ENCODE data around the gene NEK1. TPM values are rescaled to one million over a fixed set of nuclear protein-coding genes. Genes with fewer than 3 reads are reported as not detected.
"Not testable (repeated sequence)": the region's sequence is repeated elsewhere in the genome, so short reads cannot be mapped to it uniquely, and the experiment has no call there.

NEK1 gene
- polyA plus RNA-seq, 4 donors = 2.7 to 8.1 (median 3.6) TPM

DNA sequence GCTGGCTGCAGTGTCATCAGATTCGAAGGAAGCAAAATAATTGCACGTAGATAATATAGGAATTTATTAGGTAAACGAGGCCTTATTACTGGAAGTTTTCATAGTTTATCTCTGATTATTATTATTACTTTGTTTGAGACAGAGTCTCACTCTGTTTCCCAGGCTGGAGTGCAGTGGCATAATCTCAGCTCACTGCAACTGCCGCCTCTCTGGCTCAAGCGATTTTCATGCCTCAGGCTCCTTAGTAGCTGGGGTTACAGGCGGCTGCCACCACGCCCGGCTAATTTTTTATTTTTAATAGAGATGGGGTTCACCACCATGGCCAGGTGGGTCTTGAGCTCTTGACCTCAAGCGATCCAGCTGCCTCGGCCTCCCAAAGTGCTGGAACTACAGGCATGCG, 20.5 kb upstream of the NEK1 start:
- H3K27ac ChIP-seq (ENCODE audit: low read depth in 1 of 3, low read length in 2 of 3) = no peak overlapping the region
- H3K27me3 ChIP-seq (ENCODE audit: control insufficient read depth in 3 of 3, insufficient read depth in 3 of 3, low read length in 3 of 3) = no peaks in the 10 kb centered on the region
- 84 to 87% (median 86%) methylated on average over 11 of the region's 11 CpGs for WGBS, 3 donors
- DNase-seq (no peak), FAIRE-seq (no peak)
- H3K4me3 ChIP-seq (ENCODE audit: low read depth in 1 of 3, low read length in 3 of 3) = no peak overlapping the region
- H3K4me1 ChIP-seq (ENCODE audit: control insufficient read depth in 3 of 3, insufficient read depth in 2 of 3, low read depth in 1 of 3, low read length in 2 of 3) = peaks cover 0 to 5% (median 0%) of the 10 kb centered on the region in 3 donors
- no peaks in the 10 kb centered on the region for H3K9me3 ChIP-seq (ENCODE audit: control insufficient read depth in 2 of 2, insufficient read depth in 1 of 2, low read depth in 1 of 2, low read length in 1 of 2)
- peaks cover 0 to 4% (median 0%) of the 10 kb centered on the region in 3 donors for H3K36me3 ChIP-seq (ENCODE audit: control insufficient read depth in 3 of 3, insufficient read depth in 2 of 3, low read depth in 1 of 3, low read length in 3 of 3)

DNA sequence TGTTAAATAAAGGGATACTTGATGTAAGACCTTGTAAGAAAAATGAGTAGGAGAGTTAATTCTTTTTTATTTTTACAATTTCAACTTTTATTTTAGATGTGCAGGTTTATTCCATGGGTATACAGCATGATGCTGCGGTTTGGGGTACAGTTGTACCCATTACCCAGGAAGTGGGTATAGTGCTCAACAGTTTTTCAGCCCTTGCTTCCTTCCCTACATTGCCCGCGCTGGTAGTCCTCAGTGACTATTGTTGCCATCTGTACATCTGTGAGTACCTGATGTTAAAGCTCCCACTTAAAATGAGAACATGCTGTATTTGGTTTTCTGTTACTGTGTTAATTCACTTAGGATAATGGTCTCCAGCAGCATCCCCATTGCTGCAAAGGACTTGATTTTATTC, 17.7 kb upstream of the NEK1 start:
- H3K27me3 ChIP-seq (ENCODE audit: control insufficient read depth in 3 of 3, insufficient read depth in 3 of 3, low read length in 3 of 3) = no peaks in the 10 kb centered on the region
- no peak overlapping the region for H3K27ac ChIP-seq (ENCODE audit: low read depth in 1 of 3, low read length in 2 of 3)
- 96 to 99% (median 98%) methylated on average over 3 of the region's 3 CpGs for WGBS, 3 donors
- H3K9me3 ChIP-seq (ENCODE audit: control insufficient read depth in 2 of 2, insufficient read depth in 1 of 2, low read depth in 1 of 2, low read length in 1 of 2) = no peaks in the 10 kb centered on the region
- FAIRE-seq (no peak), DNase-seq (no peak)
- H3K36me3 ChIP-seq (ENCODE audit: control insufficient read depth in 3 of 3, insufficient read depth in 2 of 3, low read depth in 1 of 3, low read length in 3 of 3) = peaks cover 0 to 8% (median 0%) of the 10 kb centered on the region in 3 donors
- H3K4me1 ChIP-seq (ENCODE audit: control insufficient read depth in 3 of 3, insufficient read depth in 2 of 3, low read depth in 1 of 3, low read length in 2 of 3) = peaks cover 0 to 5% (median 1%) of the 10 kb centered on the region in 3 donors
- H3K4me3 ChIP-seq (ENCODE audit: low read depth in 1 of 3, low read length in 3 of 3) = no peak overlapping the region

DNA sequence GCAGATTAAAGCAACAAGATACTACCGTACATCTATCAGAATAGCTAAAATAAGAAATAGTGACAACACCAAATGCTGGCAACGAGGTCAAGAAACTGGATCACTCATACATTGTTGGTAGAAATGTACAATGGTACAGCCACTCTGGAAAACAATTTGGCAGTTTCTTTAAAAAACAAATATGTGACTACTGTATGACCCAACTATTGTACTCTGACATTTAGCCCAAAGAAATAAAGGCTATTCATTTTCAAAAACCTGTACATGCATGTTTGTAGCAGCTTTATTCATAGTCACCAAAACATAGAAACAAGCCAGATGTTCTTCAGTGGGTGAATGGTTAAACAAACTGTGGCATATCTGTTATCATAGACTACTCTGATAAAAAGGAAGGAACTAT, 16.2 kb upstream of the NEK1 start:
- no peak for FAIRE-seq
- no peaks in the 10 kb centered on the region for H3K27me3 ChIP-seq (ENCODE audit: control insufficient read depth in 3 of 3, insufficient read depth in 3 of 3, low read length in 3 of 3)
- no peak overlapping the region for H3K4me3 ChIP-seq (ENCODE audit: low read depth in 1 of 3, low read length in 3 of 3)
- H3K9me3 ChIP-seq (ENCODE audit: control insufficient read depth in 2 of 2, insufficient read depth in 1 of 2, low read depth in 1 of 2, low read length in 1 of 2) = no peaks in the 10 kb centered on the region
- no peak overlapping the region for H3K27ac ChIP-seq (ENCODE audit: low read depth in 1 of 3, low read length in 2 of 3)
- H3K4me1 ChIP-seq (ENCODE audit: control insufficient read depth in 3 of 3, insufficient read depth in 2 of 3, low read depth in 1 of 3, low read length in 2 of 3) = peaks cover 0 to 1% (median 0%) of the 10 kb centered on the region in 3 donors
- WGBS, 3 donors = 85 to 93% (median 93%) methylated on average over 2 of the region's 2 CpGs
- DNase-seq = no peak
- H3K36me3 ChIP-seq (ENCODE audit: control insufficient read depth in 3 of 3, insufficient read depth in 2 of 3, low read depth in 1 of 3, low read length in 3 of 3) = peaks cover 0 to 8% (median 0%) of the 10 kb centered on the region in 3 donors

DNA sequence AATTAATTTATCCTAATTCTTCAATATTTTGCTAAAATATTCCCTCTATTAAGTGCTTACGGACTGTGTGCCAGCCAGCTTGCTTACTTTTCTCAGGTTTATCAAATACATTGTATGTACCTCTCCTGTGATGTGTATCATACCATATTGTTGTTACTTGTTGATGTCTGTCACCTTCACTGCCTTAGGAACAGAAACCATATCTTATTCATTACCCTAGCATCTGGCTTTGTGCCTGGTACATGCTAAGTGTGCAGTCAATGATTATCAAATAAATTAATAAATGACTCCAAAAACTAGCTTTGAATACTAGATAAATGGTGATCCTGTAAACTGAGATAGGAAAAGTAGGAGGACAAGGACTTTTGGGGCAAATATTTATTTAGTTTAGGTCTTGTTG, 14.9 kb upstream of the NEK1 start:
- H3K27me3 ChIP-seq (ENCODE audit: control insufficient read depth in 3 of 3, insufficient read depth in 3 of 3, low read length in 3 of 3) = no peaks in the 10 kb centered on the region
- FAIRE-seq = peak; percentile 72
- no peaks in the 10 kb centered on the region for H3K9me3 ChIP-seq (ENCODE audit: control insufficient read depth in 2 of 2, insufficient read depth in 1 of 2, low read depth in 1 of 2, low read length in 1 of 2)
- peaks cover 0 to 6% (median 0%) of the 10 kb centered on the region in 3 donors for H3K36me3 ChIP-seq (ENCODE audit: control insufficient read depth in 3 of 3, insufficient read depth in 2 of 3, low read depth in 1 of 3, low read length in 3 of 3)
- WGBS, 3 donors = 44 to 83% (median 76%) methylated on average over 1 of the region's 1 CpG
- peaks cover 0 to 2% (median 1%) of the 10 kb centered on the region in 3 donors for H3K4me1 ChIP-seq (ENCODE audit: control insufficient read depth in 3 of 3, insufficient read depth in 2 of 3, low read depth in 1 of 3, low read length in 2 of 3)
- H3K4me3 ChIP-seq (ENCODE audit: low read depth in 1 of 3, low read length in 3 of 3) = no peak overlapping the region
- no peak overlapping the region for H3K27ac ChIP-seq (ENCODE audit: low read depth in 1 of 3, low read length in 2 of 3)
- DNase-seq = peak in 1 of 2 donors; percentile 54

DNA sequence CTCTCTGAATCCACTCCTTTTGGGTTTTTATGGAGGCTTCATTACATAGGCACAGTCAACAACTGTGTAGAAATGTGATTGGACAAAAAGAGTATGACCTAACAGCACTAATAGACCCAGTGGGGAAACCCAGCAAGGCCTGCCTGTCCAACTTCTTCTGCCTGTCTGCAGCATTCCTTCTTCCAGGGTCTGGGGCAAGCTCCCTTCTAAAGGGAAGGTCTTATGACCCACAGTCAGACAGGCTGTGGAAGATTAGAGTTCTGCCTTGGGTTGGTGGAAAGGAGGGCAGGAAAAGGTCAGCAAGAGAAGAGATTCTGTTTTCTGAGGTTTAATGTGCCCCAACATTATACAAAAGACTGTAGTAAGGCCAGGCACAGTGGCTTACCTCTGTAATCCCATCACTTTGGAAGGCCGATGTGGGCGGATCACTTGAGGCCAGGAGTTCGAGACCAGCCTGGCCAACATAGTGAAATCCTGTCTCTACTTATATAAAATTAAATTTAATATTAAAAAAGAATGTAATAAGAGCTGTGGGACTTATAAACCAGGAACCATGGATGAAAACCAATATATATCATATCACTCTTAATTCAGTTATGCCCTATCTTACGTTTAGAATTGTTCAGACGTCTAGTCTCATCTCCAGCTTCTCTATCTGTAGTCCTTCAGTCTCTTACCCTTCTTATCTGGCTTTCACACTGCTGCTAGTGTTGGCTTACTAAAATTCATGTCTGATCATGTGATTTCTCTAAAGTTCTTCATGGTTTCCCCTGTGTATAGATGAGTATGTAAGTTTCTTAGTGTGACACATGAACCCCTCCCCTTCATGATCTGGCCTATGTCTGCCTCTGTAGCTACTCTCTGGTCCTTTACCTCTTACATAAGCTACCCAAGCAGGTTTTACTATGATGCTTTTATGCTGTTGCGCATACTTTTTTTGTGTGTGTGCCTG, 14.2 kb upstream of the NEK1 start:
- DNase-seq (no peak), FAIRE-seq (no peak)
- 90 to 95% (median 92%) methylated on average over 6 of the region's 6 CpGs for WGBS, 3 donors
- no peak overlapping the region for H3K4me3 ChIP-seq (ENCODE audit: low read depth in 1 of 3, low read length in 3 of 3)
- no peaks in the 10 kb centered on the region for H3K27me3 ChIP-seq (ENCODE audit: control insufficient read depth in 3 of 3, insufficient read depth in 3 of 3, low read length in 3 of 3)
- H3K36me3 ChIP-seq (ENCODE audit: control insufficient read depth in 3 of 3, insufficient read depth in 2 of 3, low read depth in 1 of 3, low read length in 3 of 3) = peaks cover 0 to 6% (median 0%) of the 10 kb centered on the region in 3 donors
- no peak overlapping the region for H3K27ac ChIP-seq (ENCODE audit: low read depth in 1 of 3, low read length in 2 of 3)
- H3K4me1 ChIP-seq (ENCODE audit: control insufficient read depth in 3 of 3, insufficient read depth in 2 of 3, low read depth in 1 of 3, low read length in 2 of 3) = peaks cover 0 to 7% (median 1%) of the 10 kb centered on the region in 3 donors
- no peaks in the 10 kb centered on the region for H3K9me3 ChIP-seq (ENCODE audit: control insufficient read depth in 2 of 2, insufficient read depth in 1 of 2, low read depth in 1 of 2, low read length in 1 of 2)

DNA sequence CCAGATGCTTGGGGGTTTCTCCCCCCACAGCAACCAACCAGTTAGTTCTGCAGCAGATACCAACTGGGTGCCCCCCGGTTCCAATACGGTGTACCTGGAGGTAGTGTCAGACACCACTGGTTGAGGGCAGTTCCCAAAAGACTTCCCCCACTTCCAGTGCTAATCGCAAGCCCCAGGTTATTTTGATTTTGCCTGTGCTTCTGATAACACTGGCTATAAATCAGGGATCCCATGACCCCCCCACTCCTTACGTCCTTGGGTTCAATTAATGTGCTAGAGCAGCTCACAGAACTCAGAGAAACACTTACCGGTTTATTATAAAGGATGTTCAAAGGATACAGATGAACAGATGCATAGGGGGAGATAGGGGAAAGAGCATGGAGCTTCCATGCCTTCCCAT, 13.5 kb upstream of the NEK1 start:
- Histone ChIP-seq H3K9me3 (ENCODE audit: control insufficient read depth in 2 of 2, insufficient read depth in 1 of 2, low read depth in 1 of 2, low read length in 1 of 2) (no peaks in the 10 kb centered on the region), H3K27me3 (ENCODE audit: control insufficient read depth in 3 of 3, insufficient read depth in 3 of 3, low read length in 3 of 3) (no peaks in the 10 kb centered on the region), H3K36me3 (ENCODE audit: control insufficient read depth in 3 of 3, insufficient read depth in 2 of 3, low read depth in 1 of 3, low read length in 3 of 3) (peaks cover 0 to 6% (median 0%) of the 10 kb centered on the region in 3 donors), H3K4me1 (ENCODE audit: control insufficient read depth in 3 of 3, insufficient read depth in 2 of 3, low read depth in 1 of 3, low read length in 2 of 3) (peaks cover 0 to 7% (median 1%) of the 10 kb centered on the region in 3 donors), H3K4me3 (ENCODE audit: low read depth in 1 of 3, low read length in 3 of 3) (no peak overlapping the region), H3K27ac (ENCODE audit: low read depth in 1 of 3, low read length in 2 of 3) (no peak overlapping the region)
- DNase-seq (no peak), FAIRE-seq (no peak)
- WGBS, 3 donors = 76 to 89% (median 88%) methylated on average over 5 of the region's 5 CpGs

DNA sequence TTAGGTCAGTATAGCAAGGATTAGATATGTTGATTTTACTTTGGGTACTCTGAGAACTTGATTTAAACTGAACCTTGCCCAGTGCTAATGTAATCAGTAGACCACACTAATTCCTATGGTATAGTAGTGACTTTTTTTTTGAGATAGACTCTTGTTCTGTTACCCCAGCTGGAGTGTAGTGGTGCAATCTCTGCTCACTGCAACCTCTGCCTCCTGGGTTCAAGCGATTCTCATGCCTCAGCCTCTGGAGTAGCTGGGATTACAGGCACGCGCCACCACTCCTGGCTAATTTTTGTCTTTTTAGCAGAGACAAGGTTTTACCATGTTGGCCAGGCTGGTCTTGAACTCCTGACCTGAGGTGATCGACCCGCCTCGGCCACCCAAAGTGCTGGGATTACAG, 11.6 kb upstream of the NEK1 start:
- FAIRE-seq; H3K27me3 ChIP-seq (ENCODE audit: control insufficient read depth in 3 of 3, insufficient read depth in 3 of 3, low read length in 3 of 3); H3K27ac ChIP-seq (ENCODE audit: low read depth in 1 of 3, low read length in 2 of 3); H3K9me3 ChIP-seq (ENCODE audit: control insufficient read depth in 2 of 2, insufficient read depth in 1 of 2, low read depth in 1 of 2, low read length in 1 of 2); H3K4me3 ChIP-seq (ENCODE audit: low read depth in 1 of 3, low read length in 3 of 3); DNase-seq; H3K36me3 ChIP-seq (ENCODE audit: control insufficient read depth in 3 of 3, insufficient read depth in 2 of 3, low read depth in 1 of 3, low read length in 3 of 3): not testable (repeated sequence)
- 87 to 97% (median 93%) methylated on average over 6 of the region's 6 CpGs for WGBS, 3 donors
- peaks cover 1 to 10% (median 2%) of the 10 kb centered on the region in 3 donors for H3K4me1 ChIP-seq (ENCODE audit: control insufficient read depth in 3 of 3, insufficient read depth in 2 of 3, low read depth in 1 of 3, low read length in 2 of 3)

DNA sequence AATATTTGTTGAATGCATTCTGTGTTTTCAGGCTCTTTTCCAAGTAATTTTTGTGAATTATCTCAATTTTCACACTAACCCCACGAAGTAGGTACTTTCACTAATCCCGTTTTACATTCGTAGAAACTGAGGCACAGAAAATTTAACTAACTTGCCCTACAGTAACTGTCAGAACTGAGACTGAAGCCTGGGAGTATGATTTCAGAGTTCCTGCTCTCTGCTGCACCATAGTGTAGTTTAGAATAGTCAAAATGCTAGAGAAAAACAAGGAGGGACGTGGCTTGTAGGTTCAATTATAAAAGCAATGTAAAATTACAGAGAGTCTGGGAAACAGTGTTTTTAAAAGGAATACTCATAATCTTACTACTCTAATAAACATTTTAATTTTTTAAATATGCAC, 10.2 kb upstream of the NEK1 start:
- Histone ChIP-seq H3K4me1 (ENCODE audit: control insufficient read depth in 3 of 3, insufficient read depth in 2 of 3, low read depth in 1 of 3, low read length in 2 of 3) (peaks cover 1 to 11% (median 2%) of the 10 kb centered on the region in 3 donors), H3K9me3 (ENCODE audit: control insufficient read depth in 2 of 2, insufficient read depth in 1 of 2, low read depth in 1 of 2, low read length in 1 of 2) (no peaks in the 10 kb centered on the region), H3K4me3 (ENCODE audit: low read depth in 1 of 3, low read length in 3 of 3) (peak overlapping the region in 1 of 3 donors; percentile 71), H3K27me3 (ENCODE audit: control insufficient read depth in 3 of 3, insufficient read depth in 3 of 3, low read length in 3 of 3) (no peaks in the 10 kb centered on the region), H3K36me3 (ENCODE audit: control insufficient read depth in 3 of 3, insufficient read depth in 2 of 3, low read depth in 1 of 3, low read length in 3 of 3) (peaks cover 0 to 6% (median 0%) of the 10 kb centered on the region in 3 donors), H3K27ac (ENCODE audit: low read depth in 1 of 3, low read length in 2 of 3) (peak overlapping the region in 2 of 3 donors; percentile 85 to 95)
- peak in 1 of 2 donors; percentile 22 for DNase-seq
- WGBS, 3 donors = 9 to 16% (median 15%) methylated on average over 4 of the region's 4 CpGs
- FAIRE-seq = no peak
